Measurements from ENCODE around the gene DDO.

DNA sequence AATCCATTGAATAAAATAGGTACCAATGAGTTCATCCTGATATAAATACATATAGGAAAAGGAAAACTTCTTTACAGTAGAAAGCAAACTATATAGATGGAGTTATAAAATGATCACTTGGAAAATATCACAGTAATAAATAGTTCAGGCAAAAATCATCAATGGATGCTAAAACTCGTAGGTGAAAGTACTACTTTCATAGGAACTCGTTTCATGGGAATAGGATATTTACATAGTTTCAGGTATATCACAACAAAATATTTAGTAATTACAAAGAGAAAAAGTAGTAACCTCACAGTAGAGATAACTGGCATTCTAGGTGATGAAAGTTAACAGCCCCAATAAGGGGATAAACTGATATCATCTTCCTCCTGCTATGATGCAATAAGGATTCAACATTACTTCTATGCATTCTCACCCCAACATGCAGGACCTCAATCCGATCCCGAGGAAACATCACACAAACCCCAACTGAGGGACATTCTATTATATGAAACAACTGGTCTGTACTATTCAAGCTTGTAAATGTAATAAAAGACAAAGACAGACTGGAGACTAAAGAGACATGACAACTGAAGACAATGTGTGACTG is 13.7 kb downstream of the DDO start:
- TF ChIP-seq EP300 (IDR thresholded peaks at IDR 0.05), result no peak
- TF ChIP-seq, protein P1, sequence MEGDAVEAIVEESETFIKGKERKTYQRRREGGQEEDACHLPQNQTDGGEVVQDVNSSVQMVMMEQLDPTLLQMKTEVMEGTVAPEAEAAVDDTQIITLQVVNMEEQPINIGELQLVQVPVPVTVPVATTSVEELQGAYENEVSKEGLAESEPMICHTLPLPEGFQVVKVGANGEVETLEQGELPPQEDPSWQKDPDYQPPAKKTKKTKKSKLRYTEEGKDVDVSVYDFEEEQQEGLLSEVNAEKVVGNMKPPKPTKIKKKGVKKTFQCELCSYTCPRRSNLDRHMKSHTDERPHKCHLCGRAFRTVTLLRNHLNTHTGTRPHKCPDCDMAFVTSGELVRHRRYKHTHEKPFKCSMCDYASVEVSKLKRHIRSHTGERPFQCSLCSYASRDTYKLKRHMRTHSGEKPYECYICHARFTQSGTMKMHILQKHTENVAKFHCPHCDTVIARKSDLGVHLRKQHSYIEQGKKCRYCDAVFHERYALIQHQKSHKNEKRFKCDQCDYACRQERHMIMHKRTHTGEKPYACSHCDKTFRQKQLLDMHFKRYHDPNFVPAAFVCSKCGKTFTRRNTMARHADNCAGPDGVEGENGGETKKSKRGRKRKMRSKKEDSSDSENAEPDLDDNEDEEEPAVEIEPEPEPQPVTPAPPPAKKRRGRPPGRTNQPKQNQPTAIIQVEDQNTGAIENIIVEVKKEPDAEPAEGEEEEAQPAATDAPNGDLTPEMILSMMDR (IDR thresholded peaks at IDR 0.05), result no peak

Measured in tibial nerve (tissue), 4 donors.